Sigmoid colon (tissue), 7 donors: ENCODE measurements around the gene MCM9. TPM values are rescaled to one million over a fixed set of nuclear protein-coding genes. Genes with fewer than 3 reads are reported as not detected.

ENCODE experiments used
- DNase-seq: peaks from one replicate; pipeline ENCODE4 v3.0.0-alpha.2; 2019
- H3K27ac ChIP-seq, 4 donors: fragments of 200-600 bp; sonication (generic); one replicate each; pipeline ENCODE4 v1.5.1; 2016 to 2019; ENCODE audit warnings: mild to moderate bottlenecking in 1 of 4
- H3K27me3 ChIP-seq, 3 donors: fragments of 200-600 bp; sonication (generic); one replicate each; pipeline ENCODE4 v1.5.1; 2019; ENCODE audit warnings: mild to moderate bottlenecking in 1 of 3
- H3K36me3 ChIP-seq, 4 donors: fragments of 200-600 bp; sonication (generic); one replicate each; pipeline ENCODE4 v1.5.1; 2016 to 2019
- H3K4me1 ChIP-seq, 4 donors: fragments of 200-600 bp; sonication (generic); one replicate each; pipeline ENCODE4 v1.5.1; 2017 to 2019
- H3K4me3 ChIP-seq, 4 donors: fragments of 200-600 bp; sonication (generic); one replicate each; pipeline ENCODE4 v1.5.1; 2017 to 2019; ENCODE audit warnings: mild to moderate bottlenecking in 2 of 4, moderate library complexity in 1 of 4
- H3K9me3 ChIP-seq, 4 donors: fragments of 200-600 bp in 3 of 4; sonication (generic) in 3 of 4; one replicate each; pipeline versions ENCODE4 v1.5.1 to v1.6.1; 2013 to 2019
- EP300 ChIP-seq, 4 donors: sonication (generic); formaldehyde crosslinking; IDR thresholded peaks; one replicate each; pipeline ENCODE4 v1.6.1; 2017; ENCODE audit warnings: antibody characterized with exemption in 4 of 4
- POLR2A ChIP-seq, 2 donors: fragments of 450-650 bp; IDR thresholded peaks; one replicate each; pipeline ENCODE4 v1.6.1; 2016; ENCODE audit warnings: antibody characterized with exemption in 2 of 2, mild to moderate bottlenecking in 2 of 2, moderate library complexity in 2 of 2
- POLR2AphosphoS5 ChIP-seq, 4 donors: sonication (generic); formaldehyde crosslinking; IDR thresholded peaks; one replicate each; pipeline ENCODE4 v1.6.1; 2017; ENCODE audit warnings: antibody characterized with exemption in 4 of 4
- WGBS, 2 donors: extraction: QIAGEN DNeasy Blood & Tissue Kit; methylation state at CpG; one replicate each; pipeline ENCODE4 v1.1.7; 2013; 5-methylcytosine and 5-hydroxymethylcytosine counted together
- intact Hi-C: fragments of 100-400 bp; cut with DNase I; formaldehyde crosslinking; loops from one replicate; pipeline ENCODE4 v1.15.1; 2023
- polyA plus RNA-seq, 3 donors: library from polyadenylated mRNA; stranded (reverse); fragments of 200-250 nt; gene quantifications; one replicate each; pipeline ENCODE4 v1.2.3, GENCODE V29; 2013
- total RNA-seq, 4 donors: library from RNA; depleted of rRNA; stranded (reverse); fragments of >200 nt; gene quantifications; one replicate each; pipeline ENCODE4 v1.1.0, GENCODE V29; 2016
- TF ChIP-seq, protein P1 (sequence below), 4 experiments: fragments of 450-650 bp in 3 of 4; fragments of 200-600 bp in 1 of 4; IDR thresholded peaks; one replicate each; pipeline ENCODE4 v1.5.1; 2016 to 2019; ENCODE audit warnings: antibody characterized with exemption in 4 of 4, mild to moderate bottlenecking in 3 of 4, moderate library complexity in 2 of 4
- donor health status: healthy with polysubstance abuse.
- donor health status: Bipolar disorder and iron deficiency.
- donor health status: healthy.

Gene MCM9
- total and polyA plus RNA-seq, 7 donors: 1.8 to 16.1 (median 10.2) TPM

GRCh38 chr6:118980063-118980462 lies 45.1 kb upstream of the MCM9 start:
- TF ChIP-seq EP300 (IDR thresholded peaks at IDR 0.05): no peak
- TF ChIP-seq, protein P1, sequence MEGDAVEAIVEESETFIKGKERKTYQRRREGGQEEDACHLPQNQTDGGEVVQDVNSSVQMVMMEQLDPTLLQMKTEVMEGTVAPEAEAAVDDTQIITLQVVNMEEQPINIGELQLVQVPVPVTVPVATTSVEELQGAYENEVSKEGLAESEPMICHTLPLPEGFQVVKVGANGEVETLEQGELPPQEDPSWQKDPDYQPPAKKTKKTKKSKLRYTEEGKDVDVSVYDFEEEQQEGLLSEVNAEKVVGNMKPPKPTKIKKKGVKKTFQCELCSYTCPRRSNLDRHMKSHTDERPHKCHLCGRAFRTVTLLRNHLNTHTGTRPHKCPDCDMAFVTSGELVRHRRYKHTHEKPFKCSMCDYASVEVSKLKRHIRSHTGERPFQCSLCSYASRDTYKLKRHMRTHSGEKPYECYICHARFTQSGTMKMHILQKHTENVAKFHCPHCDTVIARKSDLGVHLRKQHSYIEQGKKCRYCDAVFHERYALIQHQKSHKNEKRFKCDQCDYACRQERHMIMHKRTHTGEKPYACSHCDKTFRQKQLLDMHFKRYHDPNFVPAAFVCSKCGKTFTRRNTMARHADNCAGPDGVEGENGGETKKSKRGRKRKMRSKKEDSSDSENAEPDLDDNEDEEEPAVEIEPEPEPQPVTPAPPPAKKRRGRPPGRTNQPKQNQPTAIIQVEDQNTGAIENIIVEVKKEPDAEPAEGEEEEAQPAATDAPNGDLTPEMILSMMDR (IDR thresholded peaks at IDR 0.05): no peak
- TF ChIP-seq POLR2A (IDR thresholded peaks at IDR 0.05): no peak
- no peak for TF ChIP-seq POLR2AphosphoS5 (IDR thresholded peaks at IDR 0.05)
- H3K4me3 ChIP-seq: no peak overlapping the region
- intact Hi-C loops: no loop called here
- no peak for DNase-seq
- peaks cover 0 to 6% (median 0%) of the 10 kb centered on the region in 4 donors for H3K36me3 ChIP-seq
- no peaks in the 10 kb centered on the region for H3K27me3 ChIP-seq
- 84 to 89% methylated on average over 5 of the region's 5 CpGs for WGBS, 2 donors
- no peaks in the 10 kb centered on the region for H3K9me3 ChIP-seq
- H3K4me1 ChIP-seq: no peaks in the 10 kb centered on the region
- H3K27ac ChIP-seq: no peak overlapping the region

GRCh38 chr6:118974790-118975189 lies 39.8 kb upstream of the MCM9 start:
- H3K36me3 ChIP-seq: peaks cover 0 to 6% (median 0%) of the 10 kb centered on the region in 4 donors
- no peaks in the 10 kb centered on the region for H3K9me3 ChIP-seq
- H3K4me1 ChIP-seq: no peaks in the 10 kb centered on the region
- H3K27me3 ChIP-seq: no peaks in the 10 kb centered on the region
- TF ChIP-seq, protein P1 (IDR thresholded peaks at IDR 0.05): no peak
- no peak for TF ChIP-seq POLR2A (IDR thresholded peaks at IDR 0.05)
- no peak for TF ChIP-seq EP300 (IDR thresholded peaks at IDR 0.05)
- TF ChIP-seq POLR2AphosphoS5 (IDR thresholded peaks at IDR 0.05): no peak
- H3K4me3 ChIP-seq: no peak overlapping the region
- no peak for DNase-seq
- H3K27ac ChIP-seq: no peak overlapping the region
- WGBS, 2 donors: 86 to 93% methylated on average over 1 of the region's 1 CpG
- intact Hi-C loops: no loop called here

DNA sequence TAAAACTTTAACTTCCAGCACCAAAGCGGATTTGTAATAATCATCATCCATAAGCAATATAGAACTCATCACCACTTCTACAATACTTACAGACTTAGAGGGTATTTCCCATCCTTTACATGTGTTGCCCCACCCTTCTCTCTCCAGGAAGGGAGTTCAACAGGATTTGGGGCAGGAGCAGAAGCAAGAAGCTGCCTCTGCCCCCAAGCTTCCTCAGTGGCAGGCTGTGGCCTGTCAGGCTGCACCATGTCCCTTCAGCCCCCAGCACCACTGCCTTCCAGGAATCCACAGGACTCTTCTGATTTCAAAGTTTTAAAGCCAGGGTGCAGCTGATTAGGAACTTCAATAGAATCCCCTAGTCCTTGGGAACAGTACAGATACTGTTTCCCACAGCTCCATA lies 36.7 kb upstream of the MCM9 start:
- DNase-seq: no peak
- no peaks in the 10 kb centered on the region for H3K27me3 ChIP-seq
- 94 to 96% methylated on average over 1 of the region's 1 CpG for WGBS, 2 donors
- H3K9me3 ChIP-seq: no peaks in the 10 kb centered on the region
- H3K36me3 ChIP-seq: no peaks in the 10 kb centered on the region
- intact Hi-C loops: no loop called here
- no peak overlapping the region for H3K4me3 ChIP-seq
- no peak overlapping the region for H3K27ac ChIP-seq
- TF ChIP-seq POLR2A (IDR thresholded peaks at IDR 0.05) (no peak), EP300 (IDR thresholded peaks at IDR 0.05) (no peak), POLR2AphosphoS5 (IDR thresholded peaks at IDR 0.05) (no peak)
- TF ChIP-seq, protein P1 (IDR thresholded peaks at IDR 0.05): no peak
- no peaks in the 10 kb centered on the region for H3K4me1 ChIP-seq

GRCh38 chr6:118970866-118971265 lies 35.9 kb upstream of the MCM9 start:
- intact Hi-C loops: no loop called here
- WGBS, 2 donors: 94 to 95% methylated on average over 3 of the region's 3 CpGs
- Histone ChIP-seq H3K9me3 (no peaks in the 10 kb centered on the region), H3K36me3 (no peaks in the 10 kb centered on the region), H3K4me3 (no peak overlapping the region), H3K27ac (no peak overlapping the region), H3K4me1 (no peaks in the 10 kb centered on the region), H3K27me3 (no peaks in the 10 kb centered on the region)
- TF ChIP-seq POLR2A (IDR thresholded peaks at IDR 0.05) (no peak), EP300 (IDR thresholded peaks at IDR 0.05) (no peak), POLR2AphosphoS5 (IDR thresholded peaks at IDR 0.05) (no peak)
- TF ChIP-seq, protein P1 (IDR thresholded peaks at IDR 0.05): no peak
- no peak for DNase-seq

- Histone ChIP-seq H3K4me1 (no peaks in the 10 kb centered on the region), H3K4me3 (no peak overlapping the region), H3K27me3 (no peaks in the 10 kb centered on the region), H3K36me3 (no peaks in the 10 kb centered on the region), H3K27ac (no peak overlapping the region), H3K9me3 (no peaks in the 10 kb centered on the region)
- 15 to 36% methylated on average over 2 of the region's 2 CpGs for WGBS, 2 donors
- DNase-seq: no peak
- intact Hi-C loops: loop anchor here (2.0 kb wide), 1 partner anchor 142 kb away; no protein-coding TSS in a partner anchor
- no peak for TF ChIP-seq EP300 (IDR thresholded peaks at IDR 0.05)
- TF ChIP-seq, protein P1 (IDR thresholded peaks at IDR 0.05): peak in 3 of 4 experiments; percentile 14 to 22 (median 16)
Observed at GRCh38 chr6:118968416-118968815, 33.5 kb upstream of the MCM9 start.
